ENCODE measurements around the gene SYCE3.

SYCE3 gene

DNA sequence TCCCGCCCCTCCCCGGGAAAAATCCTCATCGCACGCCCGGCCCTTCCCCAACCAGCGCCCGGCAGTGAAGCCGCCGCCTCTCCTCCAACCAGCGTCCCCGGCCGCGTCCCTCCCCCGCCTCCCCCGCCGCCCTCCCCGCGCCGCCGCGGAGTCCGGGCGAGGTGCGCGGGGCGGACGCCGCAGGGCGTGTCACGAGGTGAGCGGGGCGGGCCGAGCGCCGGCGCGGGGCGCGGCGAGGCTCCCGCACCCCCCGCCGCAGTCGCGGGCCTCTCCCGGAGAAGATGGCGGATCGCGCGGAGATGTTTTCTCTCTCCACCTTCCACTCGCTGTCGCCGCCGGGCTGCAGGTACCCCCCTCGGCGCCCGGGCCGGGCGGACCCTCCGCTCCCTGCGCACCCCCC is 37.8 kb upstream of the SYCE3 start, which contains the start of gene MAPK8IP2:
TSS of gene MAPK8IP2 (plus strand) at position 256 of the 400 bp plus-strand sequence. CDS start at position 282, 26 bp downstream.
- DNase-seq = no peak
- ATAC-seq = no peak

DNA sequence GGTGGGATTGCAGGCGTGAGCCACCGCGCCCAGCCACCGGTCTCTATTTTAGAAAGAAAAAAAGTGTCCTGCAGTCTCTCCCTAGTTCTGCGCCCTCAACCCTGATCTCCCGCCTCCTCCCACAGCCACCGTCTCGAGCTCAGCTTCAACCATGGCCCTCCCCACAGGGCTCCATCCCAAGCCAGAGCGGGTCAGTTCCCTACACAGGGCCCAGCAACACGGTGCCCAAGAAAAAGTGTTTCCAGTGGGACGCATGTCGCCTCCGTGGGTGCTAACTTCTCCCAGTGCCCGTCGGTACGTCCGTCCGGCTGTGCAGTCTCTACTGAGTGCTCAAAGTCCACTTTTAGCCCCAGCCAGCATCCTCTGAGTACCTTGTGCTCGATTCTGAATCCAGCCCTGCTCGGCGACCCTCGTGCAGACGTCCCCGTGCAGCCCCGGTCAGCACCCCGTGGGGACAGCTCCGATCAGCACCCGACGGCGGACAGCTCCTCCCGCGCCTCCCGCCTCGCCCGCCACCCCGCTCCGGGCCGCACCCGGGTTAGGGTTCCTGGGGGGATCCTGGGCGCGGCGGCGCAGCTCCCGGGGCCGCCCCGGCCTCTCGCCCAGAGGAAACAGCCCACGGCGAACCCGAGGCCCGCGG is 37.2 kb upstream of the SYCE3 start:
- DNase-seq (peak; percentile 76), ATAC-seq (peak; percentile 38)

DNA sequence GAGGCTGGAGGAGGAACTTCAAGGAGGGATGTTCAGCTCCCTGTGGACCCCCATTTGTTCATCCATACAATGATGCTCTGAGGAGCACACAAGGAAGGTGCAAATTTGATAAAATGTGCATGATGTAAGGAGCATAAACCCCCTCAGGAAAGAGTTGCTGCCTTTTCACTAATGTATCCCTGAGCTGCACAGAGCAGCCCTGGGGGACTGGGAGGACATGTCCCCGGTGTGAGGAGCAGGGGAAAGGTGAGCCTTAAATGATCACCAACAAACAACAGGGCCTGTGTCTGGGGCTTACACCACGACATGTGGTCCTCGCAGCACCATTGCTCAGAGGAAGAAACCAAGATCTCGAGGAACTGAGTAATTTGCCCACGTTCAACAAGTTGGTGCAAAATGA is 34.4 kb upstream of the SYCE3 start:
- ATAC-seq (no peak), DNase-seq (no peak)

DNA sequence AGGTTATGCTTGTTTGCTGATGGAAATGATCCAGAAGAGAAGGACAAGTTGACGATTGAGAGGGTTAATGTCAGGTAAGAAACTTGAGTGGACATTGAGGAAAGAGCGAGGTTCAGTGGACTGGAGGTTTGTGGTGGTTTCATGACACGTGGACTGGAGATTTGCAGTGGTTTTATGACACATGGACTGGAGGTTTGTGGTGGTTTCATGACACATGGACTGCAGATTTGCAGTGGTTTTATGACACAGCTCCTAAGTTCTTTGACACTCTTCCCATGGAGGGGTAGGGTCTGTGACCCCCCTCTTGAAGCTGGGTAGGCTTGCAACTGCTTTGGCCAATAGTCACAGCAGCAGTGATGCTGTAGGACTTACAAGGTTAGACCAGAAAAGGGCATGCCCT is 32.5 kb upstream of the SYCE3 start:
- ATAC-seq (no peak), DNase-seq (no peak)

DNA sequence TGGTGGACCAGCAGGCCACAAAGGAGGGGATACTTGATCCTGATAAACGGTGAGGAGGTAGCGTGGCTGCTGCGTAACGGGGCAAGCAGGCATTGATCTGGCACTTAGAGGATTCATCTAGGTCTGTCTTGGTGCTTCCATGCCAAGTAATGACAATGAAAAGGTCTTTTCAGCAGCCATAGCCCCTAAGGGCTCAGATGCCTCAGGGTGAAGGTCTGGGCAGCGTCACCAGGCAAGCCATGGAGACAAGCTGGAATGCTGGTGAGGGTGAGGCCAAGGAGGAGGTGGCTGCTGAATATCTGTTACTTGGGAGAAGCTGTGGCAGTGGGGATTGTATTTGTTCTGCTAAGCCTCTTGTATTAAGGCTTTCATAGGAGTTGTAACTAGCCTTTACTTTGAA is 24.7 kb upstream of the SYCE3 start:
- DNase-seq (no peak), ATAC-seq (no peak)

DNA sequence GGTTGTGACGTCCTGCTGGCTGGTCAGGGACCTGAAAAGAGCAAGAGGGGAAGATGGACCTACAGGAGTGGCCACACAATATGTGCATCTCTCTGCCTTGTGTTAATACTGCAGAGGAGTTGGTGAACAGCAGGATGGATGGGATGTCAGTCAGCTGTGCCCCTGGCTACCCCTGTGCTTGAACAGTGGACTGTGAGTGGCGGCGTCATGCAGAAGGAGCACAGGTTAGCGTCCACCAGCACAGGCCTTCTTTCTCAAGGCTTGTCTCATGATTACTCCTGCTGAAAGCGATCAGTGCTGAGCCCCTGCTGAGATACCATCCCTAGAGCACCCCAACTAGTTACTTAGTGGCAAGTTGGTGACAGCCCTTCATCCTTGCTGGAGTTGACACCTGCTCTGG is 23.7 kb upstream of the SYCE3 start:
- no peak for ATAC-seq

DNA sequence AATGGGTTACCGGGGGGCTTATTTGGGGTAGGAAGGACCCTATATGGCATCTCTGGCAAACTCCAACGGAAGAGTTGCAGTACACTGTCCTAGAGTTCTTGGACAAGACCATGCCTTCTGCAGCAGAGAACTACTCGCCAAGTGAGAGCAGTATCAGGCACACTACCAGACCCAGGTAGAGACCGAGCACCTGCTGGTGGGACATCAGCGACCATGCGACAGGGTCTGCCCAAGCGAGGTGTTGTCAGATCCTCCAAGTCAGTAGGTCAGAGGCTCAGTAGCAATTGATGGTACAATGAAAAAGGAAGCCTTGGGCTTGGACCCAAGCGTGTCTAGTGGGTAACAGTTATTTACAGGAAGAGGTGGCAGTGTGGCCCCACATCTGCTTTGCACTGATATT is 23.1 kb upstream of the SYCE3 start:
- ATAC-seq = no peak

More for the DNA sequence above, 23.7 kb upstream of the SYCE3 start:
- no peak for DNase-seq

DNA sequence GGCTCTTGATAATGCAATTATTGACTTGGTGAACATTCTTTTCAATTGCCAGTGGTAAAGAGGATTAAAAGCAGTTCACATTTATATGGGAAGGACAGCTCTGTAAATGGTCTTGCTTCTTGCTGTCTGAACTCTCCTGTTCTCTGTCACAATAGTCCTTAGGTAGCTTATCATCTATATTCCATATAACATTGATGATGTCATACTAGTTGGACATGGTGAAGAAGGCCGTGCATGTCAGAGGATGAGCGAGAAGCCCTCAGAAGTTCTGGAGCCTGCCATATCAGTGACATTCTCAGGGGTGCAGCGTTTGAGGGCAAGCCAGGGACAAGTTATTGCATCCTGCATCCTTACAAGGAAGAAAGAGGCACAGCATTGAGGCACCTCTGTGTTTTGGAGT is 22.5 kb upstream of the SYCE3 start:
- ATAC-seq = no peak
- no peak for DNase-seq

More for the DNA sequence above, 23.1 kb upstream of the SYCE3 start:
- DNase-seq = no peak

DNA sequence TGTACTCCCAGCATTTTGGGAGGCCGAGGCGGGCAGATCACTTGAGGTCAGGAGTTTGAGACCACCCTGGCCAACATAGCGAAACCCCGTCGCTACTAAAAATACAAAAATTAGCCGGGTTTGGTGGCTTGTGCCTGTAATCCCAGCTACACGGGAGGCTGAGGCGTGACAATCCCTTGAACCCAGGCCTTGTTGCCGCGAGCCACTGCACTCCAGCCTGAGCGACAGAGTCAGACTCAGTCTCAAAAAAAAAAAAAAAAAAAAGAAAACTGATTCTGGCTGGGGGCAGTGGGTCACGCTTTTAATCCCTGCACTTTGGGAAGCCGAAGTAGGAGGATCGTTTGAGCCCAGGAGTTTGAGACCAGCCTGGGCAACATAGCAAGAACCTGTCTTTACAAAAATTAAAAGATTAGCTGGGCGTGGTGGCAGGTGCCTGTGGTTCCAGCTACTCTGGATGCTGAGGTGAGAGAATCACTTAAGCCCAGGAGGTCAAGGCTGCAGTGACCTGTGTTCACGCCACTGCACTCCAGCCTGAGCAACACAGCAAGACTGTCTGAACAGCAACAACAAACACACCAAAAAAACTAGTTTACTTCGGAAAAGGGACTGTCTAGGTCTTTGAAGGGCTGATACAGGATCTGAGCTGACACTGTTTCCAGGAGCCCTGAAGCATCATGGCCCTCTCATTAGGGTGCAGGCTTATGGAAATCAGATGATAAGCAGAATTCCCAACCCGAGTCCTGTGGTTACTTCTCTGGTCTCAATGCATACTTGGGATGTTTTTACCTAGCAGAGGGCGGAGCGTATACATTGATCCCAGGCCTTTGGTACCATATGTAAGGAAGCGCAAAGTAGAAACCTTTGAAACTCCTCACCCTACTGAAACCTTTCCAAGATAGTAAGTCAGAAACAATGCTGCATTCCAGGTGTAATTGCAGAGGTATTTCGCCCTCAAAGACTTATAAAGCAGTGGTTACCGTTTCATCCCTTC is 21.7 kb upstream of the SYCE3 start:
- DNase-seq (no peak), ATAC-seq (no peak)

DNA sequence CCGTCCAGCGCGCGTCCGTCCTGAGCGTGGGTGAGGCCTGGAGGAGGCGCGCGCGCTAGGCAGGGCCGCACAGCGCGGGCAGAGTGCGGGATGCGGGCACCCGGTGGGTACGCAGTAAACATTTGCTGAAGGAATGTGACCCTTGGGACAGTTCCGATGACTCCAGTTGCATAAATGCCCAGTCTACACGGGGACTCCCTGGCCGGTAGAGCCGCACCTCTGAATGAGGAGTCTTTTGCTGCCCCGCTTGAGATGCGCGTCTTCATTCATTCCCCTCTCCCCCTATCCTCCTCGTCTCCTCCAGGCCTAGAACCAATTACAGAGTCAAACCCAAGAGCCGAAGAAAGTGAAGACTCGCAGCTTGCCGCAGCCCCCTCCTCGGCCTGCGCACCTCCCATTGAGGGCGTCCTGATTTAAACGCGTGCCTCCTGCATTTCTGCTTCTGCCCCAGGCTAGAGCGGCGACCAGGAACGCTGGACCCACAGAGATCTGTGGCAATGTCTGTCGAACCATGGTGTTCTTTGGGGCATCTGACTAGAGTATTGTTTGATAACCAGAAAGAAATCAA is 20.7 kb upstream of the SYCE3 start:
- peak; percentile 4 for ATAC-seq
- DNase-seq = no peak

DNA sequence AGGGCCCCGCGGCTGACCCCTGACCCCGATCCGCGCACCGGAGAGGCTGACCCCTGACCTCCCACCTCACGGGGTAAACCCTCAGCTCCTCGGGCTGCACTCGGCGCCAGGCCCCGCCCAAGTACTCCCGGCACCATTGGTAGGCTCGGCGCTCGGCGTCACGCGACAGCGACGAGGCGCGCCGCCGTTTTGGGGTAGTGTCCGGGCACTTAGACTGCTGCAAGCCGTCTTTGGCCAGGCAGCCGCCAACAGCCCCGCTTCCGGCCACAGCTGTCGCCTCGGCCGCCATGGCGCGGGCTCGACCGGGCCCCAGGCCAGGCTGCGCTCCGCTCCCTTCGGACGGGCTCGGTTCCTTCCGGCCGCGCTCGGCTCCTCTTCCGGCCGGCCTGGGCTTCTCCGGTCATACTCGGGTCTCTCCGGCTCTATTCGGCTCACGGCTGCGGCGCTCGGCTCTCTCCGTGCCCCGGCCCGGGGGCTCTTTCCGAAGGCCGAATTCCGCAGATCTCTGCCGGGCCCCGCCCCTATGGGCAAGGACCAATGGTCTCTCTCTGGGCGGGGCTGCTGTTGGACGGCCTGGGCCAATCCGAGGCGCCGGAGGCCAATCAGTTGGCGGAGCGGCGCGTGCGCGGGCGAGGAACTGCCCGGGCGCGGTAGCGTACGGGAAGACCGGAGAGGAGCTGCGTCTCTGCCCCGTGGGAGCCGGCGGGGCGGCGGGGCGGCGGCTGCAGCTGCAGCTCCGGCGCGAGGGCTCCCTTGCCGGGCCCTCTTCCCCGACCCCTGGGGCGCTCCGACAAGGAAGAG is 20.0 kb upstream of the SYCE3 start, which contains the start of gene CHKB:
TSS of gene CHKB (minus strand) at position 357 of the 801 bp plus-strand sequence. CDS start at position 289, 68 bp downstream.
- DNase-seq (peak; percentile 99), ATAC-seq (peak; percentile 97)

DNA sequence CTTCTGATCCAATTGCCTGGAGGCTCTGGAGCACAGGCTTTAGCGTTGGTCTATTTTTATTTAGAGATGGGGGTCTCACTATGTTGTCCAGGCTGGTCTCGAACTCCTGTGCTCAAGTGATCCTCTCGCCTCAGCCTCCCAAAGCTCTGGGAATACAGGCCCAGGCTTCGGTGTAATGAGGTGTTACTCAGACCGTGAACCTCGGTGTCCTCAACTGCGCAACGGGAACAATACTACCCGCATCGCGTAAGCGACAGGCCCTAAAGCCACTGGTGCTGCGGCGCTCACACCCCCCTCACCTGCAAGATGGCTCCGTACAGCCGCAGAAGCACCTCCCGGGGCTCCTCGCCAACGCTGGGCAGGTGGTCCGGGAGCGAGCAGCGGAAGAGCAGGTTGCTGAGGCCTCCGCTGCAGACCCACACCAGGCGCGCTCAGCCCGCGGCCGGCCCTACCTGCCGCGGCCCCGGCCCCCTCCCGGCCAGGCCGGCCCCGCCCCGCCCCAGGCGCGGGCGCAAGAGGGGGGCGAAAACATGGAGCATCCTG is 19.3 kb upstream of the SYCE3 start:
- DNase-seq = peak; percentile 50
- ATAC-seq = no peak

DNA sequence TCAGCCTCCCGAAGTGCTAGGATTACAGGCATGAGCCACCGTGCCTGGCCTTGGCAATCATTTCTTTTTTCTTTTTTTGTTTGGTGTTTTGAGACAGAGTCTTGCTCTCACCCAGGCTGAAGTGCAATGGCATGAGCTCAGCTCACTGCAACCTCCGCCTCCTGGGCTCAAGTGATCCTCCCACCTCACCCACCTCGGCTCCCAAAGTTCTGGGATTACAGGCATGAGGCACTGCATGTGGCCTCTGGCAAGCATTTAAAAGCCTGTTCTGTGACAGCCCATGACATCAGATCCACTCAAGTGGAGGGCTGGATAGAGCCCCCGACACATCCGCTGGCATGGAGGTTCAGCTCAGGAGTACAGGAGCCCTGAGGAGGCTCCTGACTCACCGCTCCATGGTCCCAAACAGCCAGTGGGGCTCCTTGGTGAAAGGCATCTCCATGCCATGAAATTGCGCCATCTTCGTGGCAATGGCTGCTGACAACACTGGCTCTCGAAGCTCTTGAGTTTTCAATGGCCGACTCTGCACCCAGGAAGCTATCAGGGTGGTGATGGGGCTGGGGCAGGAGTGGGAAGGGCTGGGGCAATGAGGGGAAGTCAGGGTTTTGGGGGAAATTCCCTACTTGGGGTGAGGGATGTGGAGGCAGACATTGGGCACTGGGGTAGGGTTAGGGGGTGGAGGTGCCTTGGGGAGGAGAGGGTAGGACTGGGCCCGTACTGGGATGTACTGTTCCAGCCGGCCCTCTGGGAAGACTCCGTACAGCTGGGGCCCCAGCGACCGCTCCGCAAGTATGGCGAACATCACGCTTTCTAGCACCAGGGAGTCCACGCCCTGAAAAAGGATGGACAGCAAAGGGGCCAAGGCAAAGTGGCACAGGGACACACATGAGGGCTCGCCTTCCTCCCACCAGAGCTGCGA is 18.6 kb upstream of the SYCE3 start:
- ATAC-seq (no peak), DNase-seq (no peak)

DNA sequence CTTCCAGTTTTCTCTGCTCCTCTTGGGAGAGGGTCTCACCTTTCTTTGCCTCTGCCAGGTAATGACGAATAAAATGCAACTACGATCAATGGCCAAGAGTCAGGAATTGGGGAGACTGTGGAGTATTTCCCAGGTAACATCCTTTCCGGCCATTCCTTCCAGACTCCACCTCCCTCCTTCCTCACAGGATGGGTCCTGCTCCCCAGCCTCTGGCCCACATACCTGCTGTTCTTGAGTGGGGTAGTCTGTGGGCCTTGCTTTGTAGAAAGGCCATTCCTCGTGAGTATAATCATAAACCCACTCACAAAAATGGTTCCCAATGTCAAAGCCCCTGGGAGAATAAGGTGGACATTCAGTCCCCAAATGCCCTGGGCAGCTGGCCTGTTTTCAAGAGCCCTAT is 17.0 kb upstream of the SYCE3 start:
- no peak for DNase-seq
- no peak for ATAC-seq

DNA sequence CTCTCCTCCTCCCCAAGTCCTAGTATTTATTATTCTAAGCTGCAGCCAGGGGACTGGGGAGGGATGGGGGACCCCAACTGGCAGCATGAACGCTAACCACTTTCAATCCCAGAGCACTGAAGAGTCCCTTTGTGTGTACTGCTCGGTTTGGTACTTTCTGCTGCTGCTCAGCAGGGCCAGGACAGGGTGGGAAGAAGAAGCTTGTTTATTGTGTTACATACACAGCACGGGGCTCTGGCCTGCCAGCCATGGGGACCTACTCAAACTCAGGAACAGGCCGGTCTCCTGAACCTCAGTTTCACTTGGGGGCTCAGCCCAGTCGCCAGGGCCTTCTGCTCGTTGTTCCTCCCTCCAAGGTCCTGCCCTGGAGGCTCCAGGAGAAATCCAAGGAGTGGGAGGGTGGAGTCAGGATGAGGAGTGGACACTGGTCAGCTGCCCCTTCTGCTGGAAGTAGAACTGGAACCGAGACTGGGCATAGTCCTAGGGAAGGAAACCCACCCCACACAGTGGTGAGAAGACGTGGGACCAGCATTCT is 16.1 kb upstream of the SYCE3 start:
- no peak for DNase-seq
- no peak for ATAC-seq

DNA sequence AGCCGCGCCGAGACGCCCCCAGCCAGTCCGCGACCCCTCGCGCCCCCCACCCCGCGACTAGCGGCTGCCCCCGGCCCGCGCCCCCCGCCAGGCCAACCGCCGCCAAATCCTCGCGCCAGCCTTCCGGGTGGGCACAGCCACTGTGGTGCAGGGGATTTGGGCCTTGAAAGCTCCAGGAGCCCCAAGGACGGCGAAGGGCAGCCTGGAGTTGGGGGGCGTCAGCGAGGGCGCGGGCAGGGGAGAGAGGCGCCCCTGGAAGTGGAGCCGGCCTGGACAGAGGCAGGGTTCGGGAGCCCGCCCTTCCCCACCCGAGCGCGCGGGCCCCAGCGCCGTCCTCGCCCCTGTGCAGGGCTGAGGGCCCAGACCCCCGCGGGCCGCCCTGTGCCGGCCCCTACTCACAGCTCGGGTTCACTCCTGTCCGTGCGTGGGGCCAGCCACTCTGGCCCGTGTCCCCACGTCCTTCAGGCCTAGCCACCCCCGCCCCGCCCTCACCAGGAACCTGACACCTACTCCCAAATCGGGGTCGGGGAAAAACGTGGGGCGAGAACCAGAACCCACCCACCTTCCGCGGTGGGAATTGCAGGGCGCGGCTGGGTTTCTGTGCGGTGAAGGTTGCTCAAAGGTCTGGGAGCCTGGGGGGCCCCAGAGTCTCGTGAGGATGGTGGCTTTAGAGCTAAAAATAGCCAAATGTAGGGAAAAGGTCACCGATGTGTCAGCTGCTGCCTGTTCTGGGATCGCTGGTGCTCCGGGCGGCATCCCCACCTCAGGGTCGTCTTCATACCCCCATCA is 15.5 kb upstream of the SYCE3 start, which contains the start of gene CPT1B:
TSS of gene CPT1B (minus strand) at position 441 of the 789 bp plus-strand sequence. CDS start 512 bp downstream, outside the sequence.
- no peak for ATAC-seq
- DNase-seq = no peak

DNA sequence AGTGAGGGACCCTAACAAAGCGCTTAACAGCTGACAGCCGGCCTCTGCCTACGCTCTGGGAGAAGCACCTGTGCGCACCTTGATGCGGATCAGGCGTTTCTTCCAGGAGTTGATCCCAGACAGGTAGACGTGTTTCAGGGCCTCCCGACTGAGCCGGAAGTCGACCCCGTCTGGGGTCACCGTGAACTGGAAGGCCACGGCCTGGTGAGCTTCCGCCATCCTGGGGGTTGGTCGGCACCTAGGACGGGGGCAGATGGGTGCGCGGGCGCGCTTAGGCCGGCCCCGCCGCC is 14.9 kb upstream of the SYCE3 start:
- ATAC-seq (no peak), DNase-seq (no peak)

DNA sequence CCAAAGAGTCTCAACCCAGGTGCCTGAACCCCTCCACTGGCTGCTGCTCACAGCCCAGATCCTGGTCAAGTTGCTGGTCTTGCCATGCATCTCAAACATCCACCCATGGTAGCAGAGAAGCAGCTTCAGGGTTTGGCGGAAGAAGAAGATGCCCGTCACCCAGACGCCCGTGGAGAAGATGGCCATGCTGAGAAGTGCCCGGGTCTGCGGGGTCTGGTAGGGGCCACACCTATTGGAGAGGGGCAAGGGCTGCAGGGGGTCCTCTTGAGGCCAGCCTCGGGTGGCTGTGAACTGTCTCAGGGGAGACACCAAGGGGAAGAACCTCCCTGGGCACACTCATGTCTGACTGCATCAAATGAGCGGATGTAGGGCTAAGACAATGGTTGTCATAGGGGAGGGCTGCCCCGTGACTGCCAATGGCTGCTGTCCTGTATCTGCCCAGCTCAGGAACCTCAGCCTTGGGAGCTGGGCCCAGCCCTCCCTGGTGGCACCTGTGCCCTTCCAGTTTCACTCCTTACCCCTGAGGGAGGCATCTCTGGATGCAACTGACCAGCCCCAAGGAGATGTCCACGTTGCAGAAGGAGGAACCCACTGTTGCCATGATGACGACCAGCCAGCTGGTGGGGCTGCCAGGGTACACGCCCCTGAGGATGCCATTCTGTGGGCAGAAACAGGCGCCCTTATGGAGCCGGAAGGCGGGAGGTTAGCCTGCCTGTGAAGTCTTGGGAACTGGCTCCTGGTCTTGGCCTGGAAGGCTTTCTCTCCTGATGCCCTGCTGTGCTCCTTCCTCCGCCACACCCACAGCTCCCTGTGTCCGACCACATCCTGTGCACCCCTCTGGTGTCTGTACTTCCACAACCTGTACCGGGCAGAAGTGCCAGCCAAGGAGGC is 14.3 kb upstream of the SYCE3 start:
- DNase-seq = no peak
- peak; percentile 19 for ATAC-seq

DNA sequence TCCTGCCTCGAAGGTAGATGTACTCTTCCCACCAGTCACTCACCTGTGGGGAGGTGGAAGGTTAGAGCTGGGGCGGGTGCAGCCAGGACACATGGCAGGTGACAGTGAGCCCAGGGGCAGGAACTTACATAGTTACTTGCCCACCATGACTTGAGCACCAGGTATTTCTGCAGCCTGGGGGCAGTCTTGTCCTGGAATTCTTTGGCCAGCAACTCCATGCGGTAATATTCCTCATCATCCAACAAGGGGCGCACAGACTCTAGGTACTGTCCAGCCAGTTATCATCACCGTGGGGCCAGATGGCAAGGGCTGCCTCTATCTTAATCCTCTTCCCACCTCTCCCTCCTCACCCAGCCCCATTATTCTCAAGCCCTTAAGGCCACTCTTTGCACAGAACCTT is 13.4 kb upstream of the SYCE3 start:
- ATAC-seq = no peak
- DNase-seq = no peak

Data from stimulated activated naive CD8-positive, alpha-beta T cell treated with anti-CD3 and anti-CD28 coated beads, Interleukin-15, Interleukin-2, amounts not matched to agents 100 U/mL and 50 U/mL, for 24 hours (primary cell).